ENCODE data around the gene ZFAND3. TPM values are rescaled to one million over a fixed set of nuclear protein-coding genes. Genes with fewer than 3 reads are reported as not detected.

ZFAND3 gene
- total and polyA plus RNA-seq, 2 donors (not counting 1 experiment from before 2014, with no cell fraction given): 13.5 to 58.3 TPM

GRCh38 chr6:37874726-37875125, 55.2 kb downstream of the ZFAND3 start:
- Histone ChIP-seq H3K9me3 (ENCODE audit: control extremely low read depth in 1 of 3, control insufficient read depth in 2 of 3, insufficient read depth in 1 of 3, low read length in 2 of 3) (peaks cover 0 to 4% (median 0%) of the 10 kb centered on the region in 3 donors), H4K20me1 (ENCODE audit: control insufficient read depth, insufficient read depth, low read length, poor library complexity, severe bottlenecking) (peaks cover 43% of the 10 kb centered on the region), H3K27ac (ENCODE audit: low read length in 2 of 2) (no peak overlapping the region), H2AFZ (ENCODE audit: insufficient read depth, low read depth, low read length, poor library complexity, severe bottlenecking) (no peak overlapping the region), H3K36me3 (replicated peaks in 1 of 2; ENCODE audit: control extremely low read depth in 1 of 2, control insufficient read depth in 1 of 2, extremely low read depth in 1 of 2, insufficient read depth in 2 of 2, low read length in 1 of 2) (peaks cover 0 to 2% of the 10 kb centered on the region in 2 experiments), H3K4me3 (ENCODE audit: control extremely low read depth in 1 of 5, extremely low read depth in 1 of 5, insufficient read depth in 1 of 5, low read depth in 2 of 5, low read length in 4 of 5) (no peak overlapping the region), H3K27me3 (replicated peaks in 1 of 4; ENCODE audit: control extremely low read depth in 1 of 4, control insufficient read depth in 3 of 4, insufficient read depth in 4 of 4, low read length in 3 of 4) (no peaks in the 10 kb centered on the region), H3K4me1 (ENCODE audit: control insufficient read depth in 2 of 2, insufficient read depth in 2 of 2, low read length in 2 of 2) (no peaks in the 10 kb centered on the region), H3K4me2 (replicated peaks; ENCODE audit: low read depth, low read length, poor library complexity, severe bottlenecking) (no peak overlapping the region), H3K79me2 (ENCODE audit: control insufficient read depth, insufficient read depth, low read length) (peaks cover 80% of the 10 kb centered on the region), H3K9ac (ENCODE audit: low read length) (no peak overlapping the region)
- no peak overlapping the region for H3K27ac Mint-ChIP-seq
- peaks cover 5% of the 10 kb centered on the region for H3K9me3 Mint-ChIP-seq (ENCODE audit: insufficient read depth)
- intact Hi-C loops (cut with micrococcal nuclease): no loop called here
- no peak overlapping the region for H3K4me3 Mint-ChIP-seq
- TF ChIP-seq, protein P1, sequence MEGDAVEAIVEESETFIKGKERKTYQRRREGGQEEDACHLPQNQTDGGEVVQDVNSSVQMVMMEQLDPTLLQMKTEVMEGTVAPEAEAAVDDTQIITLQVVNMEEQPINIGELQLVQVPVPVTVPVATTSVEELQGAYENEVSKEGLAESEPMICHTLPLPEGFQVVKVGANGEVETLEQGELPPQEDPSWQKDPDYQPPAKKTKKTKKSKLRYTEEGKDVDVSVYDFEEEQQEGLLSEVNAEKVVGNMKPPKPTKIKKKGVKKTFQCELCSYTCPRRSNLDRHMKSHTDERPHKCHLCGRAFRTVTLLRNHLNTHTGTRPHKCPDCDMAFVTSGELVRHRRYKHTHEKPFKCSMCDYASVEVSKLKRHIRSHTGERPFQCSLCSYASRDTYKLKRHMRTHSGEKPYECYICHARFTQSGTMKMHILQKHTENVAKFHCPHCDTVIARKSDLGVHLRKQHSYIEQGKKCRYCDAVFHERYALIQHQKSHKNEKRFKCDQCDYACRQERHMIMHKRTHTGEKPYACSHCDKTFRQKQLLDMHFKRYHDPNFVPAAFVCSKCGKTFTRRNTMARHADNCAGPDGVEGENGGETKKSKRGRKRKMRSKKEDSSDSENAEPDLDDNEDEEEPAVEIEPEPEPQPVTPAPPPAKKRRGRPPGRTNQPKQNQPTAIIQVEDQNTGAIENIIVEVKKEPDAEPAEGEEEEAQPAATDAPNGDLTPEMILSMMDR (IDR thresholded peaks at IDR 0.05): no peak
- TF ChIP-seq EZH2 (IDR thresholded peaks at IDR 0.05; ENCODE audit: borderline replicate concordance, insufficient read depth, low read depth, low read length, poor library complexity, severe bottlenecking): no peak
- CTCF ChIA-PET: no interaction called here
- DNase-seq: no peak
- no peaks in the 10 kb centered on the region for H3K27me3 Mint-ChIP-seq
- no peak for ATAC-seq (ENCODE audit: low read depth)
- whole genome bisulfite sequencing (ENCODE audit: insufficient coverage): no CpG with 5 or more reads among the region's 3 CpGs
- H3K4me1 Mint-ChIP-seq: peaks cover 66% of the 10 kb centered on the region
- POLR2A ChIA-PET: no interaction called here

DNA sequence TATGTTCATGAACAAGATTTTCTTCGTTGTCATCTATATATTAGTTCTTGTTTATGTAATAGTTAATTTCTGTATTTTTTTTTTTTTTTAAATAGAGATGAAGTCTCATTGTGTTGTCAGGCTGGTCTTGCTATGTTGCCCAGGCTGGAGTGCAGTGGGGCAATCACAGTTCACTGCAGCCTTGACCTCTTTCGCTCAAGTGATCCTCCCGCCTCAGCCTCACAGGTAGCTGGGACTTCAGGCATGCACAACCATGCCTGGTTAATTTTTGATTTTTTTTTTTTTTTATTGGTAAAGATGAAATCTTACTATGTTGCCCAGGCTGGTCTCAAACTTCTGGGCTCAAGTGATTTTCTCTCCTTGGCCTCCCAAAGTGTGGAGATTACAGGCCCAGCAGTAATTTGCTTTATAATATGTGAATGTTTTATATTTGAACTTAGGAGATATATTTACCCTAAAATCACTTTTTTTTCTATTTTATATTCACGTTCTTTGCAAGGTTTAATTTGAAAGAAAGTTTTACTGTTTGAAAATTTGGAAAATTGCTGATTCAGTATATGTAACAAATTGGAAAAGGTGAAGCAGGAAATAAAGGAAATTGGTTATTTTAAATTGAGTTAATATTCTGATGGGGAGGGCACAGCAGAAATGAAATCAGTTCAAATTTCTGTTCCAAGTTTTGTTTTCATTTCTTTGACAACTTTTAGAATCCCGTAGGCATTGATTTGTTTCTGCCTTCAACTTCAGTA, 56.2 kb downstream of the ZFAND3 start:
- Histone ChIP-seq H2AFZ (ENCODE audit: insufficient read depth, low read depth, low read length, poor library complexity, severe bottlenecking) (no peak overlapping the region), H3K27me3 (replicated peaks in 1 of 4; ENCODE audit: control extremely low read depth in 1 of 4, control insufficient read depth in 3 of 4, insufficient read depth in 4 of 4, low read length in 3 of 4) (no peaks in the 10 kb centered on the region), H3K79me2 (ENCODE audit: control insufficient read depth, insufficient read depth, low read length) (peaks cover 70% of the 10 kb centered on the region), H3K36me3 (replicated peaks in 1 of 2; ENCODE audit: control extremely low read depth in 1 of 2, control insufficient read depth in 1 of 2, extremely low read depth in 1 of 2, insufficient read depth in 2 of 2, low read length in 1 of 2) (peaks cover 0 to 2% of the 10 kb centered on the region in 2 experiments), H4K20me1 (ENCODE audit: control insufficient read depth, insufficient read depth, low read length, poor library complexity, severe bottlenecking) (peaks cover 33% of the 10 kb centered on the region), H3K9me3 (ENCODE audit: control extremely low read depth in 1 of 3, control insufficient read depth in 2 of 3, insufficient read depth in 1 of 3, low read length in 2 of 3) (peaks cover 0 to 4% (median 0%) of the 10 kb centered on the region in 3 donors), H3K27ac (ENCODE audit: low read length in 2 of 2) (no peak overlapping the region), H3K4me1 (ENCODE audit: control insufficient read depth in 2 of 2, insufficient read depth in 2 of 2, low read length in 2 of 2) (no peaks in the 10 kb centered on the region), H3K4me2 (replicated peaks; ENCODE audit: low read depth, low read length, poor library complexity, severe bottlenecking) (no peak overlapping the region), H3K4me3 (ENCODE audit: control extremely low read depth in 1 of 5, extremely low read depth in 1 of 5, insufficient read depth in 1 of 5, low read depth in 2 of 5, low read length in 4 of 5) (no peak overlapping the region), H3K9ac (ENCODE audit: low read length) (no peak overlapping the region)
- H3K9me3 Mint-ChIP-seq (ENCODE audit: insufficient read depth): peaks cover 5% of the 10 kb centered on the region
- TF ChIP-seq, protein P1 (IDR thresholded peaks at IDR 0.05): no peak
- TF ChIP-seq EZH2 (IDR thresholded peaks at IDR 0.05; ENCODE audit: borderline replicate concordance, insufficient read depth, low read depth, low read length, poor library complexity, severe bottlenecking): no peak
- no peaks in the 10 kb centered on the region for H3K27me3 Mint-ChIP-seq
- WGBS (ENCODE audit: insufficient coverage): no CpG with 5 or more reads among the region's 5 CpGs
- POLR2A ChIA-PET: no interaction called here
- H3K4me3 Mint-ChIP-seq: no peak overlapping the region
- ATAC-seq (ENCODE audit: low read depth) (no peak), DNase-seq (no peak)
- no peak overlapping the region for H3K27ac Mint-ChIP-seq
- peaks cover 69% of the 10 kb centered on the region for H3K4me1 Mint-ChIP-seq
- intact Hi-C loops (cut with micrococcal nuclease): no loop called here
- CTCF ChIA-PET: no interaction called here
